Pancreas (tissue), 10 donors: ENCODE results near the gene COL5A1. TPM values are rescaled to one million over a fixed set of nuclear protein-coding genes. Genes with fewer than 3 reads are reported as not detected.

Experiments
- ATAC-seq, 4 donors: fragments of 200-7000 bp; cut with Tn5 transposase; one replicate each; pipeline versions ENCODE4 v1.8.0 to v1.9.1; 2020; ENCODE audit warnings: mild to moderate bottlenecking in 4 of 4, moderate library complexity in 4 of 4
- DNase-seq, 6 donors: peaks; one replicate each; pipeline ENCODE4 v3.0.0-alpha.2; 2020
- FAIRE-seq: peaks from 2 replicates; lab custom pipeline; 2012; peaks lifted over from hg19 to GRCh38; lab: Jason Lieb, UNC
- H3K27ac ChIP-seq, 4 donors: fragments of 200-600 bp; sonication (generic); 1 replicate in 3 of 4; 2 replicates in 1 of 4; pipeline versions ENCODE4 v1.5.0 to v1.8.0; 2020
- H3K27me3 ChIP-seq, 4 donors: fragments of 200-600 bp; one replicate each; pipeline ENCODE4 v1.8.0; 2021
- H3K36me3 ChIP-seq, 3 donors: fragments of 200-600 bp; sonication (generic) in 1 of 3; one replicate each; pipeline versions ENCODE4 v1.5.0 to v1.8.0; 2020 to 2021
- H3K4me1 ChIP-seq, 3 donors: fragments of 200-600 bp; one replicate each; pipeline ENCODE4 v1.8.0; 2021
- H3K4me3 ChIP-seq, 4 donors: fragments of 200-600 bp; sonication (generic) in 2 of 4; one replicate each; pipeline versions ENCODE4 v1.5.0 to v1.8.0; 2020 to 2021
- H3K9me3 ChIP-seq, 4 donors: fragments of 200-600 bp; one replicate each; pipeline ENCODE4 v1.8.0; 2021
- WGBS, 2 donors: extraction: QIAGEN DNeasy Blood & Tissue Kit; methylation state at CpG; one replicate each; pipeline ENCODE4 v1.1.7; 2013; 5-methylcytosine and 5-hydroxymethylcytosine counted together
- intact Hi-C, 3 donors: fragments of 100-400 bp; cut with DNase I; formaldehyde crosslinking; loops; one replicate each; pipeline versions ENCODE4 v1.11.1 to v1.14.2; 2022
- polyA plus RNA-seq, 2 donors: library from polyadenylated mRNA; stranded (reverse); fragments of 200-250 nt; gene quantifications; one replicate each; pipeline ENCODE4 v1.2.3, GENCODE V29; 2013
- total RNA-seq, 6 donors: library from RNA; stranded (reverse); fragmentation: NEBNext Ultra II Directional in 4 of 6; extraction: Animal tissue kit (Norgen Biotek cat#: 25700) in 4 of 6; gene quantifications; one replicate each; pipeline versions ENCODE4 v1.2.1 to v1.2.4, GENCODE V29; 2021 to 2023
- TF ChIP-seq, protein P1 (sequence below), 4 donors: fragments of 200-600 bp; sonication (generic) in 3 of 4; IDR thresholded peaks; one replicate each; pipeline versions ENCODE4 v1.5.0 to v1.8.0; 2021; ENCODE audit warnings: antibody characterized with exemption in 4 of 4
- donor health status: healthy with polysubstance abuse.
- donor health status: DM: no; HTN: no; CAD: no; lungs with moderate emphysema.
- donor health status: DM: no; HTN: no; CAD: no.
- donor health status: control.
- donor health status: control.
- donor health status: Bipolar disorder and iron deficiency.
- donor health status: DM: yes; HTN: yes; CAD: no.
- donor health status: DM: no; HTN: no; CAD: no.
- donor health status: DM: no; HTN: no; CAD: no.
- donor health status: DM: yes; HTN: yes; CAD: no.

Gene COL5A1
- total and polyA plus RNA-seq, 8 donors, result 1.2 to 62.8 (median 3.5) TPM

DNA sequence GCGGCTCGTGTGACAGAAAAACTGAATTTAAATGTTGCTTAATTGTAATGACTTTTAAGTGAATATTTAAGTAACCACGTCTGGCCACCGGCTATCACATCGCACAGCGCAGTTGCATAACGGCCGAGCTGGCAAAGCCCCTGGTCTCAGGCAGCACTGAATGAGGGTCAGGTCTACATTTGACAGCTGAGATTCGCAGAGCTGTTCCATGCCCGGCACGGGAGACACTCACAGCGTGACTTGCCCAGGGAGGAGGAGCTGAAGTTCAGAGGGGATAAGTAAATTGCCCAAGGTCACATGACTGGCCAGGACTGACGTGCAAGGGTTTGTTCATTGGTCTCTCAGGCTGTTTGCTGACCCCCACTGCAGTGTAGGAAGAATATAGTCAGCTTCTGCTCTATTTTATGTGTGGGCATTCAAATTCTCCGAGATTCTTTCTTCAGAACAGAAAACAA, 17.4 kb upstream of the COL5A1 start:
- H3K27me3 ChIP-seq, result no peaks in the 10 kb centered on the region
- FAIRE-seq (no peak), DNase-seq (peak in 1 of 6 donors; percentile 30), ATAC-seq (no peak)
- intact Hi-C loops, result no loop called here
- WGBS, 2 donors, result 44 to 59% methylated on average over 14 of the region's 14 CpGs
- H3K36me3 ChIP-seq, result no peaks in the 10 kb centered on the region
- TF ChIP-seq, protein P1, sequence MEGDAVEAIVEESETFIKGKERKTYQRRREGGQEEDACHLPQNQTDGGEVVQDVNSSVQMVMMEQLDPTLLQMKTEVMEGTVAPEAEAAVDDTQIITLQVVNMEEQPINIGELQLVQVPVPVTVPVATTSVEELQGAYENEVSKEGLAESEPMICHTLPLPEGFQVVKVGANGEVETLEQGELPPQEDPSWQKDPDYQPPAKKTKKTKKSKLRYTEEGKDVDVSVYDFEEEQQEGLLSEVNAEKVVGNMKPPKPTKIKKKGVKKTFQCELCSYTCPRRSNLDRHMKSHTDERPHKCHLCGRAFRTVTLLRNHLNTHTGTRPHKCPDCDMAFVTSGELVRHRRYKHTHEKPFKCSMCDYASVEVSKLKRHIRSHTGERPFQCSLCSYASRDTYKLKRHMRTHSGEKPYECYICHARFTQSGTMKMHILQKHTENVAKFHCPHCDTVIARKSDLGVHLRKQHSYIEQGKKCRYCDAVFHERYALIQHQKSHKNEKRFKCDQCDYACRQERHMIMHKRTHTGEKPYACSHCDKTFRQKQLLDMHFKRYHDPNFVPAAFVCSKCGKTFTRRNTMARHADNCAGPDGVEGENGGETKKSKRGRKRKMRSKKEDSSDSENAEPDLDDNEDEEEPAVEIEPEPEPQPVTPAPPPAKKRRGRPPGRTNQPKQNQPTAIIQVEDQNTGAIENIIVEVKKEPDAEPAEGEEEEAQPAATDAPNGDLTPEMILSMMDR (IDR thresholded peaks at IDR 0.05), result no peak
- H3K27ac ChIP-seq, result no peak overlapping the region
- no peaks in the 10 kb centered on the region for H3K4me1 ChIP-seq
- H3K4me3 ChIP-seq, result no peak overlapping the region
- no peaks in the 10 kb centered on the region for H3K9me3 ChIP-seq

DNA sequence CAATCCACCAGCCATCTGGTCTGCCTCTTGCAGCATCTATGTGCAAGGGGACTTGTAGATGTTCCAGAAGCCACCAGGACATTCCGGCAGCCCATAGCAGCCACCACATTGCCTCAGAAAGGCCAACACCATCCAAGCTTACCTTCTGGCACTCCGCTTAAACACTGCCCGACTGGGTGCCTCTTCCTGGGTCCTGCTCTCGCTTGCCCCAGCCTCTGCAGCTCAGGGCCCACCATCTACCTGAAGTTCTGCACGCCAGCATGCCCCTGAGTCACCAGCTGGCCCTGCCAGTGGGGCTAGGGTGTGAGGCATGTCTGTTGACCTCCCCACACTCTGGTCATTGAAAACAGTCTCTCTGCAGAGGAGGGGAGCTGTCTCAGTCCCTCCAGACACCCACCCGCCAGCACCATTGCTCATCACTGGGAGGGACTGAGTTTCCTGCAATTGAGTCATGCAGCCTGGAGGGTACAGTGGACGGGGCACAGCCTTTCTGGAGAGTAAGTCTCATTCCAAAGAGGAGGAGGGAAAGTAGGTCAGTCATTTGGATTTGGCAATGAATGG, 16.9 kb upstream of the COL5A1 start:
- DNase-seq, result peak in 2 of 6 donors; percentile 4 to 42
- WGBS, 2 donors, result 63 to 74% methylated on average over 7 of the region's 7 CpGs
- intact Hi-C loops, result no loop called here
- no peaks in the 10 kb centered on the region for H3K9me3 ChIP-seq
- no peaks in the 10 kb centered on the region for H3K4me1 ChIP-seq
- H3K27me3 ChIP-seq, result no peaks in the 10 kb centered on the region
- no peaks in the 10 kb centered on the region for H3K36me3 ChIP-seq
- no peak overlapping the region for H3K27ac ChIP-seq
- peak in 2 of 4 donors; percentile 34 to 50 for ATAC-seq
- no peak overlapping the region for H3K4me3 ChIP-seq
- FAIRE-seq, result no peak
- TF ChIP-seq, protein P1 (IDR thresholded peaks at IDR 0.05), result no peak

DNA sequence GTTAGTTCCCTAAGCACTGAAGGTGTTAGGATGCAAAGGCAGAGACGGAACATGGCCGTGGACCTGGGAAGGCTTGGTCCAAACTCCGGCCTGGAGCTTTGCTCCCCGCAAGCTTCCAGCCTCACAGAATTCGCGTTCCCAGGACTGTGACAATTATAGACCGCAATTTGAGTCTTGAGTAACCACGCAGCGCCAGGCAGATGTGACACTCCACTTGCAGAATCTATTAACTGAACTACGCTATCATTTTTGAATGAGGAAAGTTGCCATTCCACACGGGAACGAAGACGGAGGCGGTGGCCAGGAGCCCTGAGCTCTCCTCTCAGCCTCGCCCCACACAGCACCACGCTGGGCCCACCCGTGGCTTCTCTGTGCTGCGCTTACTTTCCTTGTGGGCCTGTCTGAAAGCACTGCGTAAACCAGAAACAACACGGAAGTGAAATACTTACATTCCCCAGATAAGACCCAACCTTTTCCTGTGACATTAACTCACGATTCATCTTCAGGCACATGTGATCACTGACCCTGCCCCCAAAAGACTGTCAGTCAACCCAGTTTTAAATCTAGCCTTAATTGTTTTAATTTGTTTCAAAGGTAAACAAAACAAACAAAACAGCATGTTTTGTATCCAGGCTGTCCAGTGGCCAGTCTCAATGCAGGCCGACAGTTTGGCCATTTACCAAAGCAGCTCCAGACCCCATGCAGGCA, 16.1 kb upstream of the COL5A1 start:
- DNase-seq, result peak in 1 of 6 donors; percentile 29
- FAIRE-seq, result no peak

DNA sequence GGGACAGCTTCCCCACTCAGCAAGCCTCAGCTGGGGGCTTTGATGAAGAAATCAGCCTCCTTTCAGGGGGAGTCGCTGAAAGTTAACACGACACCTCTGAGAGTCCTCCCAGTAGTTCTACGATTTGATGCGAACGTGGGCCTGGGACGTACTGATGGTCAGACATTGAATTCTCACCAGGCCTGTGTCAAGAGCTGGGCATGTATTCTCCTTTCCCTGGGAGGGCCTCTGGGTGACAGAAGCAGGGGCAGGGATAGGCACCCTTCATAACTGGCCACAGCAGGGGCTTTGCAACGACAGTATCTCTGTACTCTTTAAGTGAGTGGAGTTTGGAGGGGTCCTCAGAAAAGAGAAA, 15.6 kb upstream of the COL5A1 start:
- Histone ChIP-seq H3K4me3 (no peak overlapping the region), H3K27ac (no peak overlapping the region), H3K36me3 (no peaks in the 10 kb centered on the region), H3K4me1 (no peaks in the 10 kb centered on the region), H3K9me3 (no peaks in the 10 kb centered on the region), H3K27me3 (no peaks in the 10 kb centered on the region)
- intact Hi-C loops, result no loop called here
- FAIRE-seq (no peak), DNase-seq (no peak), ATAC-seq (no peak)
- 60 to 71% methylated on average over 7 of the region's 7 CpGs for WGBS, 2 donors
- TF ChIP-seq, protein P1 (IDR thresholded peaks at IDR 0.05), result no peak

More for the DNA sequence above, 16.1 kb upstream of the COL5A1 start:
- TF ChIP-seq, protein P1 (IDR thresholded peaks at IDR 0.05), result no peak
- no peak for ATAC-seq
- Histone ChIP-seq H3K9me3 (no peaks in the 10 kb centered on the region), H3K36me3 (no peaks in the 10 kb centered on the region), H3K27me3 (no peaks in the 10 kb centered on the region), H3K4me1 (no peaks in the 10 kb centered on the region), H3K27ac (no peak overlapping the region), H3K4me3 (no peak overlapping the region)
- intact Hi-C loops, result no loop called here
- WGBS, 2 donors, result 62 to 67% methylated on average over 22 of the region's 22 CpGs
